Ecto neural progenitor cell (in vitro differentiated cells): Measurements from ENCODE around the gene TYW1.
"Not testable (repeated sequence)": the region's sequence is repeated elsewhere in the genome, so short reads cannot be mapped to it uniquely, and the experiment has no call there.

Experiments used
- DNase-seq: peaks from one replicate; pipeline ENCODE4 v3.0.0-alpha.2; 2018; ENCODE audit warnings: low spot score

The TYW1 gene

GRCh38 chr7:67046819-67047218 is 50.2 kb downstream of the TYW1 start:
- DNase-seq = not testable (repeated sequence)

- not testable (repeated sequence) for DNase-seq
Measured at GRCh38 chr7:67049908-67050307, 53.3 kb downstream of the TYW1 start.

GRCh38 chr7:67052161-67052560 is 55.5 kb downstream of the TYW1 start:
- DNase-seq = not testable (repeated sequence)

- no peak for DNase-seq
Measured at GRCh38 chr7:67056683-67057082, 60.0 kb downstream of the TYW1 start.

- DNase-seq = not testable (repeated sequence)
Measured at GRCh38 chr7:67061321-67061720, 64.7 kb downstream of the TYW1 start.

GRCh38 chr7:67062802-67063201 is 66.2 kb downstream of the TYW1 start:
- DNase-seq = not testable (repeated sequence)

- not testable (repeated sequence) for DNase-seq
Measured at GRCh38 chr7:67066950-67067622, 70.5 kb downstream of the TYW1 start.

GRCh38 chr7:67076120-67076519 is 79.5 kb downstream of the TYW1 start:
- not testable (repeated sequence) for DNase-seq

GRCh38 chr7:67082880-67083279 is 86.2 kb downstream of the TYW1 start:
- not testable (repeated sequence) for DNase-seq

- not testable (repeated sequence) for DNase-seq
Measured at GRCh38 chr7:67089261-67089660, 92.6 kb downstream of the TYW1 start.

GRCh38 chr7:67091053-67091452 is 94.4 kb downstream of the TYW1 start:
- DNase-seq = not testable (repeated sequence)

GRCh38 chr7:67098031-67098430 is 101.4 kb downstream of the TYW1 start:
- DNase-seq = not testable (repeated sequence)

- DNase-seq = not testable (repeated sequence)
Measured at GRCh38 chr7:67099406-67099805, 102.8 kb downstream of the TYW1 start.

GRCh38 chr7:67100038-67100437 is 103.4 kb downstream of the TYW1 start:
- DNase-seq = not testable (repeated sequence)

GRCh38 chr7:67100956-67101361 is 104.3 kb downstream of the TYW1 start:
- no peak for DNase-seq

GRCh38 chr7:67104937-67105336 is 108.3 kb downstream of the TYW1 start:
- DNase-seq = not testable (repeated sequence)

GRCh38 chr7:67105377-67105776 is 108.7 kb downstream of the TYW1 start:
- no peak for DNase-seq

- not testable (repeated sequence) for DNase-seq
Measured at GRCh38 chr7:67106255-67106654, 109.6 kb downstream of the TYW1 start.

- not testable (repeated sequence) for DNase-seq
Measured at GRCh38 chr7:67111342-67111741, 114.7 kb downstream of the TYW1 start.

GRCh38 chr7:67114483-67115246 is 118.0 kb downstream of the TYW1 start:
- not testable (repeated sequence) for DNase-seq

- not testable (repeated sequence) for DNase-seq
Measured at GRCh38 chr7:67120491-67120890, 123.9 kb downstream of the TYW1 start.

GRCh38 chr7:67128257-67128656 is 131.6 kb downstream of the TYW1 start:
- not testable (repeated sequence) for DNase-seq

GRCh38 chr7:67130766-67131165 is 134.1 kb downstream of the TYW1 start:
- not testable (repeated sequence) for DNase-seq
